Activated naive CD8-positive, alpha-beta T cell treated with anti-CD3 and anti-CD28 coated beads for 36 hours (primary cell): ENCODE data around the gene MYADM. TPM values are rescaled to one million over a fixed set of nuclear protein-coding genes. Genes with fewer than 3 reads are reported as not detected.

ENCODE experiments used
- DNase-seq: peaks from one replicate; pipeline ENCODE4 v3.0.0; 2021
- H3K27ac Mint-ChIP-seq: one replicate; pipeline ENCODE4 v1.8.0; 2022; ENCODE audit warnings: mild to moderate bottlenecking, moderate library complexity, mixed read lengths
- H3K27me3 Mint-ChIP-seq: one replicate; pipeline ENCODE4 v1.8.0; 2022; ENCODE audit warnings: mild to moderate bottlenecking, mixed read lengths
- H3K36me3 Mint-ChIP-seq: one replicate; pipeline ENCODE4 v1.8.0; 2021; ENCODE audit warnings: mild to moderate bottlenecking, mixed read lengths
- H3K4me1 Mint-ChIP-seq: one replicate; pipeline ENCODE4 v1.8.0; 2021; ENCODE audit warnings: mixed read lengths
- H3K4me3 Mint-ChIP-seq: one replicate; pipeline ENCODE4 v1.8.0; 2022; ENCODE audit warnings: mild to moderate bottlenecking, moderate library complexity, mixed read lengths
- H3K9me3 Mint-ChIP-seq: one replicate; pipeline ENCODE4 v1.8.0; 2022; ENCODE audit warnings: mixed read lengths
- total RNA-seq, 2 experiments: library from RNA; stranded (reverse); gene quantifications; one replicate each; pipeline ENCODE4 v1.2.3, GENCODE V29; 2021

The MYADM gene
- total RNA-seq, 2 experiments from 2014 or later: 30.9 to 32.1 TPM

DNA sequence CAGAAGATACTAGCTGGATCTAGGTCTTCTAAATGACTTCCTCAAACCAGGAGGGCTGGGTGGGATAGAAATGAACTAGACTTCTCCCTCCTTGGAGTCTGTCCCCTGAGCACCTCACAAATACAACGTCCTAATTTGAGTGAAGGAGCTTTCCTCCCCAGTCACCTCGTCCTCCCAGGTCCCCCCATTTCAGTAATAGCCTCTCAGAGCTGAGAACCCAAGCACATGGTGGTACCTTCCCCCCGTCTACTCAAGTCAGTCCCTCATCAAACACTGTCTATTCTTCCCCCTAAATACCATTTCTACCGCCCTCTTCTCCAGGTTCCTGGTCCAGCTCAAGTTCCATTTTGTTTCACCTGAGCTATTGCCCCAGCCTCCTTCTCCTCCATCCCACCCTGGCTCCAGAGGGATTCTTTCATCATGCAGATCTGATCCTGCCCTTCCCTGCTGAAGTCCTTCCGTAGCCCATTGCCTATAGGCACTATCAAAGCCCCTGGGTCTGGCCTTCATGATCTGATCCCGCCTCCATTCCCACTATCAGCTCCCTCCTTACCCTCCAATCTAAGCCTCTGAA is 9.1 kb downstream of the MYADM start:
- peaks cover 45% of the 10 kb centered on the region for H3K4me1 Mint-ChIP-seq
- H3K27ac Mint-ChIP-seq: peak overlapping the region; percentile 9
- DNase-seq: no peak
- H3K27me3 Mint-ChIP-seq: no peaks in the 10 kb centered on the region
- H3K36me3 Mint-ChIP-seq: peaks cover 32% of the 10 kb centered on the region
- peak overlapping the region; percentile 1 for H3K4me3 Mint-ChIP-seq
- H3K9me3 Mint-ChIP-seq: peaks cover 5% of the 10 kb centered on the region

DNA sequence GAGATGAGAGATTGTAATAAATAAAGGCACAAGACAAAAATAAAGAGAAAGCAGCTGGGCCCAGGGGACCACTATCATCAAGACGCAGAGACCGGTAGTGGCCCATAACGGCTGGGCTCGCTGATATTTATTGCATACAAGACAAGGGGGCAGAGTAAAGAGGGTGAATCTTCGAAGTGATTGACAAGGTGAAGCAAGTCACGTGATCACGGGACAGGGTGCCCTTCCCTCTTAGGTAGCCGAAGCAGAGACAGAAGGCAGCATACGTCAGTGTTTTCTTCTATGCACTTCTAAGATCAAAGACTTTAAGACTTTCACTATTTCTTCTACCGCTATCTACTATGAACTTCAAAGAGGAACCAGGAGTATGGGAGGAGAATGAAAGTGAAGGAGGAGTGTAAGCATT is 9.7 kb downstream of the MYADM start:
- H3K36me3 Mint-ChIP-seq: peaks cover 32% of the 10 kb centered on the region
- no peaks in the 10 kb centered on the region for H3K27me3 Mint-ChIP-seq
- H3K4me1 Mint-ChIP-seq: peaks cover 45% of the 10 kb centered on the region
- DNase-seq: peak; percentile 41
- H3K4me3 Mint-ChIP-seq: peak overlapping the region; percentile 1
- H3K9me3 Mint-ChIP-seq: peaks cover 5% of the 10 kb centered on the region
- H3K27ac Mint-ChIP-seq: peak overlapping the region; percentile 9

DNA sequence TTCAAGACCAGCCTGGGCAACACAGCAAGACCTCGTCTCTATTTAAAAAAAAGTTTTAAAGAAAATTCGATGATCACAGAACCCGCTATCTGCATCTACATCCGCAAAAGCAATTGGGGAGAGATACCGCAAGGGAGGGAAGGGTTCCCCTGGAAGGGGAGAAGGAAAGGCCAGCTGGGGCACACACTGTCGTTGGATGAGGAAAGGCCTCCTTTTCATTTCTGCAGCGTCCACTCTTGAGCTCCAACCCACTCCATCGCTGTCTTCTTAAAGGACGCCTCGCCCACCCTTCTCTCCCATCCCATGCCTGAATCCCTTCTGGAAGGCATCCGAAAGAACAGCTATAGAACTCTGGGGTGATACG is 11.1 kb downstream of the MYADM start:
- Mint-ChIP-seq H3K27ac (no peak overlapping the region), H3K4me3 (no peak overlapping the region), H3K36me3 (peaks cover 24% of the 10 kb centered on the region), H3K9me3 (peaks cover 3% of the 10 kb centered on the region), H3K27me3 (peaks cover 12% of the 10 kb centered on the region), H3K4me1 (peaks cover 41% of the 10 kb centered on the region)
- no peak for DNase-seq

GRCh38 chr19:53879140-53880081 is 11.7 kb downstream of the MYADM start:
- peaks cover 19% of the 10 kb centered on the region for H3K27me3 Mint-ChIP-seq

GRCh38 chr19:53880711-53881481 is 13.2 kb downstream of the MYADM start:
- no peaks in the 10 kb centered on the region for H3K9me3 Mint-ChIP-seq
- peaks cover 24% of the 10 kb centered on the region for H3K27me3 Mint-ChIP-seq
- no peak for DNase-seq
- no peak overlapping the region for H3K4me3 Mint-ChIP-seq
- H3K36me3 Mint-ChIP-seq: peaks cover 7% of the 10 kb centered on the region
- no peak overlapping the region for H3K27ac Mint-ChIP-seq
- peaks cover 29% of the 10 kb centered on the region for H3K4me1 Mint-ChIP-seq

More at GRCh38 chr19:53879140-53880081, 11.7 kb downstream of the MYADM start:
- peak; percentile 87 for DNase-seq
- H3K4me1 Mint-ChIP-seq: peaks cover 39% of the 10 kb centered on the region
- peaks cover 17% of the 10 kb centered on the region for H3K36me3 Mint-ChIP-seq
- no peak overlapping the region for H3K4me3 Mint-ChIP-seq
- peaks cover 2% of the 10 kb centered on the region for H3K9me3 Mint-ChIP-seq
- H3K27ac Mint-ChIP-seq: no peak overlapping the region

GRCh38 chr19:53881482-53882390 is 14.1 kb downstream of the MYADM start, which contains the start of gene PRKCG:
Gene PRKCG, plus strand, starts transcription at chr19:53882197. Its CDS starts 298 bp downstream, at chr19:53882495.
- Mint-ChIP-seq H3K4me3 (no peak within 1 kb of the TSS), H3K9me3 (no peaks in the 10 kb centered on the region), H3K27me3 (peaks cover 29% of the 10 kb centered on the region), H3K36me3 (peaks cover 4% of the 10 kb centered on the region), H3K27ac (no peak within 1 kb of the TSS), H3K4me1 (peaks cover 24% of the 10 kb centered on the region)
- DNase-seq: peak; percentile 70

- Mint-ChIP-seq H3K36me3 (no peaks in the 10 kb centered on the region), H3K4me3 (no peak overlapping the region), H3K27me3 (peaks cover 29% of the 10 kb centered on the region), H3K27ac (no peak overlapping the region), H3K4me1 (peaks cover 16% of the 10 kb centered on the region), H3K9me3 (no peaks in the 10 kb centered on the region)
- DNase-seq: no peak
Observed at GRCh38 chr19:53882391-53883050, 14.8 kb downstream of the MYADM start.

DNA sequence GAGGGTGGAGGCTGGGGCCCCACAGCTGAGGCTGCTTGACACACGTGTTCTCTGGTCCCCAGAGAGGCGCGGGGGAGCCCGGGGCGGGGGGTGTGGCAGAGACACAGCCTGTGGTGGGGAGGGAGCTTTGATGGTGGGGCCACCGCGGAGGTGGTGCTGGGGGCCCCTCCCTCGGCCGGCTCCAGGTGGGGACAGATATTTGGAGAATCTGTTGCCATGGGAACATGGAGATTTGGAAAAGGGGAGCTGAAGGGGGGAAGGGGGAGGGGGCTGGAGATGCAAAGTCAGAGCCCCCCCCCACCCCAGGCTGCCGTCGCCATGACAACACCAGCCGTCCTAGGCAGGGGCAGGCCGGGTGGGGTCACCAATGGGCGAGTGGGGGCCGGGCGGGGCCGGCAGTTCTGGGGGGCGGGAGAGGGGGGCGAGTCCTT is 15.6 kb downstream of the MYADM start:
- Mint-ChIP-seq H3K9me3 (no peaks in the 10 kb centered on the region), H3K36me3 (no peaks in the 10 kb centered on the region)

GRCh38 chr19:53883741-53884140 is 16.1 kb downstream of the MYADM start:
- H3K36me3 Mint-ChIP-seq: no peaks in the 10 kb centered on the region
- DNase-seq: no peak
- no peaks in the 10 kb centered on the region for H3K9me3 Mint-ChIP-seq
- H3K4me1 Mint-ChIP-seq: peaks cover 10% of the 10 kb centered on the region
- H3K4me3 Mint-ChIP-seq: no peak overlapping the region
- H3K27me3 Mint-ChIP-seq: peaks cover 29% of the 10 kb centered on the region
- no peak overlapping the region for H3K27ac Mint-ChIP-seq

More for the DNA sequence above, 15.6 kb downstream of the MYADM start:
- peaks cover 10% of the 10 kb centered on the region for H3K4me1 Mint-ChIP-seq
- no peak overlapping the region for H3K27ac Mint-ChIP-seq
- H3K4me3 Mint-ChIP-seq: no peak overlapping the region
- DNase-seq: no peak
- H3K27me3 Mint-ChIP-seq: peaks cover 29% of the 10 kb centered on the region

- DNase-seq: no peak
- Mint-ChIP-seq H3K9me3 (no peaks in the 10 kb centered on the region), H3K27me3 (peaks cover 29% of the 10 kb centered on the region), H3K4me1 (peaks cover 8% of the 10 kb centered on the region), H3K36me3 (no peaks in the 10 kb centered on the region), H3K4me3 (no peak overlapping the region), H3K27ac (no peak overlapping the region)
Observed at GRCh38 chr19:53884256-53884655, 16.6 kb downstream of the MYADM start.

GRCh38 chr19:53885036-53885435 is 17.4 kb downstream of the MYADM start:
- H3K27ac Mint-ChIP-seq: no peak overlapping the region
- H3K9me3 Mint-ChIP-seq: no peaks in the 10 kb centered on the region
- peaks cover 8% of the 10 kb centered on the region for H3K4me1 Mint-ChIP-seq
- H3K27me3 Mint-ChIP-seq: peaks cover 32% of the 10 kb centered on the region
- H3K4me3 Mint-ChIP-seq: no peak overlapping the region
- H3K36me3 Mint-ChIP-seq: no peaks in the 10 kb centered on the region
- DNase-seq: no peak

GRCh38 chr19:53892301-53892980 is 24.8 kb downstream of the MYADM start:
- DNase-seq: no peak
- Mint-ChIP-seq H3K4me1 (no peaks in the 10 kb centered on the region), H3K36me3 (no peaks in the 10 kb centered on the region), H3K9me3 (no peaks in the 10 kb centered on the region), H3K4me3 (no peak overlapping the region), H3K27ac (no peak overlapping the region), H3K27me3 (peaks cover 59% of the 10 kb centered on the region)

- Mint-ChIP-seq H3K36me3 (no peaks in the 10 kb centered on the region), H3K4me1 (no peaks in the 10 kb centered on the region), H3K9me3 (no peaks in the 10 kb centered on the region), H3K4me3 (no peak overlapping the region), H3K27me3 (peaks cover 64% of the 10 kb centered on the region), H3K27ac (no peak overlapping the region)
- DNase-seq: no peak
Observed at GRCh38 chr19:53892981-53893325, 25.3 kb downstream of the MYADM start.
